GM12891 (cell line): ENCODE results near the gene VSX1.
A peak's percentile ranks its signal among the peaks of the same experiment; 100 is the strongest.

Experiments
- DNase-seq: peaks from one replicate; pipeline ENCODE4 v3.0.0; 2011; ENCODE audit warnings: low spot score; ENCODE audit not compliant: insufficient read length
- FAIRE-seq: peaks from 2 replicates; lab custom pipeline; 2011; peaks lifted over from hg19 to GRCh38; lab: Jason Lieb, UNC
- PAX5 ChIP-seq: IDR thresholded peaks from 2 replicates; pipeline ENCODE4 v1.6.1; 2011; ENCODE audit warnings: low read length, moderate library complexity, mild to moderate bottlenecking; ENCODE audit not compliant: insufficient read depth, severe bottlenecking
- POLR2A ChIP-seq: IDR thresholded peaks from 2 replicates; pipeline ENCODE4 v1.6.1; 2011; ENCODE audit warnings: low read depth, low read length, control low read depth
- POLR2AphosphoS5 ChIP-seq: IDR thresholded peaks from 2 replicates; pipeline ENCODE4 v1.6.1; 2011; ENCODE audit warnings: low read depth, low read length, control low read depth
- POU2F2 ChIP-seq: IDR thresholded peaks from 2 replicates; pipeline ENCODE4 v1.6.1; 2011; ENCODE audit warnings: low read depth, mild to moderate bottlenecking, control low read depth, low read length, moderate library complexity
- SPI1 ChIP-seq: IDR thresholded peaks from 2 replicates; pipeline ENCODE4 v1.6.1; 2011; ENCODE audit warnings: low read depth, low read length, control low read depth
- TAF1 ChIP-seq: IDR thresholded peaks from 2 replicates; pipeline ENCODE4 v1.6.1; 2011; ENCODE audit warnings: low read depth, low read length, control low read depth

Gene VSX1

GRCh38 chr20:25048519-25048952 lies 33.4 kb downstream of the VSX1 start:
- TF ChIP-seq TAF1, result no peak
- TF ChIP-seq POU2F2, result no peak
- no peak for TF ChIP-seq POLR2AphosphoS5
- no peak for TF ChIP-seq PAX5
- TF ChIP-seq POLR2A, result no peak
- DNase-seq (no peak), FAIRE-seq (no peak)

GRCh38 chr20:25047766-25048165 lies 34.2 kb downstream of the VSX1 start:
- no peak for DNase-seq
- TF ChIP-seq POU2F2 (no peak), TAF1 (no peak), SPI1 (no peak), PAX5 (no peak), POLR2AphosphoS5 (no peak), POLR2A (no peak)
- no peak for FAIRE-seq

- DNase-seq, result no peak
- TF ChIP-seq POLR2A (no peak), TAF1 (no peak), PAX5 (no peak), POU2F2 (no peak), SPI1 (no peak), POLR2AphosphoS5 (no peak)
Observed at GRCh38 chr20:25046736-25047666, 34.9 kb downstream of the VSX1 start.

GRCh38 chr20:25046181-25046641 lies 35.7 kb downstream of the VSX1 start:
- DNase-seq (no peak), FAIRE-seq (no peak)

More at GRCh38 chr20:25046736-25047666, 34.9 kb downstream of the VSX1 start:
- no peak for FAIRE-seq

GRCh38 chr20:25045343-25045712 lies 36.6 kb downstream of the VSX1 start:
- TF ChIP-seq POU2F2 (no peak), SPI1 (no peak), PAX5 (no peak)
- DNase-seq, result no peak
- no peak for FAIRE-seq

More at GRCh38 chr20:25046181-25046641, 35.7 kb downstream of the VSX1 start:
- TF ChIP-seq POU2F2 (no peak), POLR2A (no peak), PAX5 (no peak), SPI1 (no peak), POLR2AphosphoS5 (no peak), TAF1 (no peak)

- no peak for TF ChIP-seq POLR2A
- TF ChIP-seq PAX5, result no peak
- TF ChIP-seq POU2F2, result no peak
- no peak for TF ChIP-seq POLR2AphosphoS5
- TF ChIP-seq TAF1, result no peak
- no peak for TF ChIP-seq SPI1
- no peak for FAIRE-seq
- DNase-seq, result no peak
Observed at GRCh38 chr20:25044660-25045342, 37.1 kb downstream of the VSX1 start.

- TF ChIP-seq POU2F2 (no peak), SPI1 (no peak), POLR2AphosphoS5 (no peak), TAF1 (no peak), PAX5 (no peak), POLR2A (no peak)
- FAIRE-seq (no peak), DNase-seq (no peak)
Observed at GRCh38 chr20:25044261-25044560, 37.7 kb downstream of the VSX1 start.

- DNase-seq (no peak), FAIRE-seq (no peak)
- TF ChIP-seq TAF1 (no peak), SPI1 (no peak), PAX5 (no peak), POLR2A (no peak), POU2F2 (no peak)
Observed at GRCh38 chr20:25043499-25044260, 38.3 kb downstream of the VSX1 start.

- TF ChIP-seq SPI1 (peak; percentile 62), TAF1 (no peak)
- FAIRE-seq (peak; percentile 84), DNase-seq (peak; percentile 67)
Observed at GRCh38 chr20:25042531-25043498, 39.1 kb downstream of the VSX1 start.
